K562 (cell line): ENCODE results near the gene PYGO2. TPM values are rescaled to one million over a fixed set of nuclear protein-coding genes. Genes with fewer than 3 reads are reported as not detected.

Source experiments
- CBX5 ChIP-seq: IDR thresholded peaks from 2 replicates; pipeline ENCODE4 v1.6.1; 2014; ENCODE audit warnings: low read depth, borderline replicate concordance
- ELK1 ChIP-seq: sonication (generic); formaldehyde crosslinking; IDR thresholded peaks from 2 replicates; pipeline ENCODE4 v1.8.1; 2022; ENCODE audit warnings: missing genetic modification reagents
- HDAC1 ChIP-seq, 2 experiments: fragments of 450-650 bp; IDR thresholded peaks; 2 replicates each; pipeline ENCODE4 v1.6.1; 2016 to 2017; ENCODE audit warnings: inconsistent platforms in 1 of 2, mild to moderate bottlenecking in 1 of 2, moderate library complexity in 1 of 2
- HSF4 ChIP-seq: fragments of 250-450 bp; sonication (Bioruptor Pico); IDR thresholded peaks from 2 replicates; pipeline ENCODE4 v2.1.2; 2022; ENCODE audit warnings: mild to moderate bottlenecking, moderate library complexity, borderline replicate concordance
- IRF9 ChIP-seq: fragments of 450-650 bp; IDR thresholded peaks from 2 replicates; pipeline ENCODE4 v1.6.1; 2016; ENCODE audit warnings: missing biosample characterization, missing genetic modification characterization
- MAFF ChIP-seq: IDR thresholded peaks from 2 replicates; pipeline ENCODE4 v1.6.1; 2012; ENCODE audit warnings: low read length, improper control_type of control experiment
- NR2C2 ChIP-seq, 2 experiments: fragments of 200-800 bp in 1 of 2; sonication (Bioruptor generic) in 1 of 2; sonication (generic) in 1 of 2; formaldehyde crosslinking in 1 of 2; IDR thresholded peaks; 2 replicates each; pipeline versions ENCODE4 v1.6.1 to v1.8.0; 2016 to 2022; ENCODE audit warnings: mild to moderate bottlenecking in 1 of 2, missing compliant biosample characterization in 1 of 2, missing genetic modification characterization in 1 of 2, missing genetic modification reagents in 1 of 2
- OTX1 ChIP-seq: fragments of 450-650 bp; formaldehyde crosslinking; IDR thresholded peaks from 2 replicates; pipeline ENCODE4 v1.4.0; 2022; ENCODE audit warnings: mild to moderate bottlenecking
- PKNOX1 ChIP-seq: fragments of 450-650 bp; IDR thresholded peaks from 2 replicates; pipeline ENCODE4 v1.6.1; 2016
- PPARD ChIP-seq: fragments of 250-450 bp; sonication (Bioruptor Pico); IDR thresholded peaks from 2 replicates; pipeline ENCODE4 v1.8.0; 2022; ENCODE audit warnings: inconsistent platforms, mild to moderate bottlenecking, moderate library complexity
- PRMT5 ChIP-seq: sonication (generic); formaldehyde crosslinking; IDR thresholded peaks from 2 replicates; pipeline ENCODE4 v1.5.0; 2020; ENCODE audit warnings: missing genetic modification reagents
- TAL1 ChIP-seq: fragments of 450-650 bp; IDR thresholded peaks from 2 replicates; pipeline ENCODE4 v1.6.1; 2016; ENCODE audit warnings: mild to moderate bottlenecking
- ZBTB17 ChIP-seq: fragments of 450-650 bp; formaldehyde crosslinking; IDR thresholded peaks from 2 replicates; pipeline ENCODE4 v1.4.0; 2020; ENCODE audit warnings: mild to moderate bottlenecking
- ZNF395 ChIP-seq: fragments of 200-800 bp; sonication (Bioruptor generic); IDR thresholded peaks from 2 replicates; pipeline ENCODE4 v1.6.1; 2017; ENCODE audit warnings: missing genetic modification characterization, missing compliant biosample characterization
- ZNF436 ChIP-seq: fragments of 250-450, 450-650 bp; sonication (Bioruptor Pico); formaldehyde crosslinking; IDR thresholded peaks from 2 replicates; pipeline ENCODE4 v1.7.0; 2020; ENCODE audit warnings: mild to moderate bottlenecking
- polyA plus RNA-seq, 8 experiments: library from polyadenylated mRNA; depleted of rRNA in 4 of 8; stranded (reverse) in 5 of 8; unstranded in 3 of 8; fragments of >200 nt; fragmentation: Nextera tagmentation in 2 of 8; fragmentation: Illumina TruSeq in 1 of 8; extraction: Ambion mirVana in 2 of 8; extraction: Trizol in 1 of 8; gene quantifications; 2 replicates each; pipeline versions ENCODE4 v1.2.1 to v1.2.3, GENCODE V29; 2011 to 2014; ENCODE audit warnings: inconsistent platforms in 1 of 8, missing spikeins in 1 of 8
- total RNA-seq, 7 experiments: library from RNA; depleted of rRNA in 6 of 7; stranded (reverse); fragments of >200 nt in 6 of 7; fragmentation: Illumina TruSeq in 2 of 7; extraction: Trizol in 2 of 7; gene quantifications; 2 replicates each; pipeline versions ENCODE4 v1.2.1 to v1.2.3, GENCODE V29; 2011 to 2021; ENCODE audit warnings: low replicate concordance in 1 of 7
- TF ChIP-seq, protein P1 (sequence below), 2 experiments: fragments of 200-800 bp in 1 of 2; sonication (Bioruptor generic) in 1 of 2; sonication (generic) in 1 of 2; formaldehyde crosslinking in 1 of 2; IDR thresholded peaks in 1 of 2; conservative IDR thresholded peaks in 1 of 2; 2 replicates each; pipeline versions ENCODE4 v1.5.0 to v1.6.1; 2016 to 2020; ENCODE audit warnings: missing compliant biosample characterization in 1 of 2, missing genetic modification characterization in 1 of 2, missing genetic modification reagents in 1 of 2
- TF ChIP-seq, protein P2 (sequence below): fragments of 250-450 bp; sonication (Bioruptor Pico); IDR thresholded peaks from 2 replicates; pipeline ENCODE4 v1.4.0; 2020; ENCODE audit warnings: mild to moderate bottlenecking, moderate library complexity

PYGO2 gene
- total and polyA plus RNA-seq, 9 of the 15 experiments (the other 6 are each of a cell fraction or from before 2014, with no cell fraction given) = 8.3 to 36.2 (median 18.2) TPM

DNA sequence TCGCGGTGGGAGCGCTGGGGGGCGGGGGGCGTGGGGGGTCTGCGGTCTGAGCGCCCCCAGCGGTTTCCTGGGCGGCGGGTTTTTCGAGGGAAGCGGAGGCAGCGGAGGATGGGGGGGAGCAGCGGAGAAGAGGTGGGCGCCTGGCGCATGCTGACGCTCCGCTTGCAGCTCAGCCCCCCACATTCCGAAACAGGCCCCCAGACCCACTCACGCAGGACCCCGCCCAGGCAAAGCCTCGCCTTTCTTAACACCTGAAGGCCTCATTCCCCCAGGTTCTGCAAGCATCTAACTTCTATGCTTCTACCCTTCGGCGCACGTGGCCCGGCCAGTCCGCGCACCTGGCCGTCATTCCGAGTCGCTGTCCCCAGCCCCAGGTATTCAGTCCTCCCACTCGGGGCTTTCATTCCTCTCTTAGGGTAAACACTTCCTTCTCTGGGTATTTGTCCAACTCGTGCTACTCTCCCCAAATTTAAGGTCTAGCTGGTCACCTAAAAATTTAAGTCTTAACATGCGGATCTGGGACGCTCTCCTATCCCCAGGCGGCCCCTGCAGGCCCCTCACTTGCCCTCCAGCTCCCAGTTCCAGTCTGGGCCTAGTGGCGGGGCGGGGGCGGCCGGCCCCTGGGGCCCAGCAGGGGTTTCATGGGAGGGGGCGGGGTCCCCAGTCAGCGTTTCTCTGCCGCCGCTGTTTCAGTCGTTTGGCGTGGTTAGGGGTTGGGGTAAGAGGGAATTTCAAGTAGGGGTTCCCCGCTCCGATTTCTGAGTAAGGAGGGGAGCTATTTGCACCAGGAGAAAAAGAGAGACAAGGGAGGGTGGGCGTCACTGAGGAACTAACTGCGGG is 38.2 kb upstream of the PYGO2 start (continued):
- TF ChIP-seq, protein P1, sequence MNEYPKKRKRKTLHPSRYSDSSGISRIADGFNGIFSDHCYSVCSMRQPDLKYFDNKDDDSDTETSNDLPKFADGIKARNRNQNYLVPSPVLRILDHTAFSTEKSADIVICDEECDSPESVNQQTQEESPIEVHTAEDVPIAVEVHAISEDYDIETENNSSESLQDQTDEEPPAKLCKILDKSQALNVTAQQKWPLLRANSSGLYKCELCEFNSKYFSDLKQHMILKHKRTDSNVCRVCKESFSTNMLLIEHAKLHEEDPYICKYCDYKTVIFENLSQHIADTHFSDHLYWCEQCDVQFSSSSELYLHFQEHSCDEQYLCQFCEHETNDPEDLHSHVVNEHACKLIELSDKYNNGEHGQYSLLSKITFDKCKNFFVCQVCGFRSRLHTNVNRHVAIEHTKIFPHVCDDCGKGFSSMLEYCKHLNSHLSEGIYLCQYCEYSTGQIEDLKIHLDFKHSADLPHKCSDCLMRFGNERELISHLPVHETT (CRISPR knock-in tag; conservative IDR thresholded peaks at IDR 0.05 in 1 of 2, IDR thresholded peaks at IDR 0.05 in 1 of 2) = no peak; a peak in 1 of 4 replicates
- TF ChIP-seq MAFF (no peak), HSF4 (CRISPR knock-in tag) (no peak), OTX1 (CRISPR knock-in tag) (0 out of 2 replicates have a peak, but pooled peaks have one; percentile 21), PRMT5 (no peak), ZNF436 (CRISPR knock-in tag) (no peak), TAL1 (no peak), PPARD (CRISPR knock-in tag) (no peak), ZNF395 (0 out of 2 replicates have a peak, but pooled peaks have one; percentile 31), NR2C2 (CRISPR knock-in tag; IDR thresholded peaks at IDR 0.05) (no peak), NR2C2 (tag; IDR thresholded peaks at IDR 0.05) (no peak; the same call in 1 of the 2 replicates), HDAC1 (IDR thresholded peaks at IDR 0.05) (0 out of 4 replicates have a peak, but pooled peaks of 1 of the 2 experiments have one; percentile 39), ZBTB17 (CRISPR knock-in tag) (no peak), CBX5 (no peak), IRF9 (tag) (no peak), PKNOX1 (no peak), ELK1 (no peak)
- TF ChIP-seq, protein P2, sequence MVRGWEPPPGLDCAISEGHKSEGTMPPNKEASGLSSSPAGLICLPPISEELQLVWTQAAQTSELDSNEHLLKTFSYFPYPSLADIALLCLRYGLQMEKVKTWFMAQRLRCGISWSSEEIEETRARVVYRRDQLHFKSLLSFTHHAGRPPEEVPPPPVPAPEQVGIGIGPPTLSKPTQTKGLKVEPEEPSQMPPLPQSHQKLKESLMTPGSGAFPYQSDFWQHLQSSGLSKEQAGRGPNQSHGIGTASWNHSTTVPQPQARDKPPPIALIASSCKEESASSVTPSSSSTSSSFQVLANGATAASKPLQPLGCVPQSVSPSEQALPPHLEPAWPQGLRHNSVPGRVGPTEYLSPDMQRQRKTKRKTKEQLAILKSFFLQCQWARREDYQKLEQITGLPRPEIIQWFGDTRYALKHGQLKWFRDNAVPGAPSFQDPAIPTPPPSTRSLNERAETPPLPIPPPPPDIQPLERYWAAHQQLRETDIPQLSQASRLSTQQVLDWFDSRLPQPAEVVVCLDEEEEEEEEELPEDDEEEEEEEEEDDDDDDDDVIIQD = no peak
